A549 treated with AZD2906 at 1 μM for 4 hours (cell line): ENCODE results near the gene ALG2. TPM values are rescaled to one million over a fixed set of nuclear protein-coding genes. Genes with fewer than 3 reads are reported as not detected.

Source experiments
- total RNA-seq: library from RNA; stranded (reverse); fragments of 200-300 nt; extraction: Qiagen RNA extraction; gene quantifications from 5 replicates; pipeline ENCODE4 v1.2.3, GENCODE V29; 2022

ALG2 gene
- total RNA-seq, result 46.1 to 50.3 TPM (median 47.4 TPM) in 5 replicates

GRCh38 chr9:99221621-99222415 lies at the start of gene ALG2, which contains the start of gene SEC61B:
Gene ALG2, minus strand, starts transcription at chr9:99221942. Its CDS starts 48 bp downstream, at chr9:99221894.
Gene SEC61B, plus strand, starts transcription at chr9:99222282. Its CDS starts 82 bp downstream, at chr9:99222364.

Other genes with a start within 250 kb of the ALG2 start
- gene TGFBR1, start 116.8 kb downstream of the ALG2 start, total RNA-seq, result 51.2 to 86.6 TPM (median 76.8 TPM) in 5 replicates
- gene SEC61B, start 340 bp upstream of the ALG2 start, total RNA-seq, result 278 to 338 TPM (median 310 TPM) in 5 replicates